Fibroblast of the aortic adventitia (primary cell): ENCODE measurements around the gene ADAMTSL1. TPM values are rescaled to one million over a fixed set of nuclear protein-coding genes. Genes with fewer than 3 reads are reported as not detected.

Experiments
- DNase-seq: peaks from one replicate; pipeline ENCODE4 v3.0.0-alpha.2; 2010; ENCODE audit warnings: low read depth
- H3K4me3 ChIP-seq: 2 replicates; pipeline ENCODE4 v1.5.1; 2011; ENCODE audit warnings: low read depth, mild to moderate bottlenecking, control low read depth, low read length, moderate library complexity
- total RNA-seq: library from RNA; depleted of rRNA; stranded (reverse); fragments of >200 nt; gene quantifications from 2 replicates; pipeline ENCODE4 v1.2.3, GENCODE V29; 2012; ENCODE audit warnings: low replicate concordance
- TF ChIP-seq, protein P1 (sequence below): IDR thresholded peaks from 2 replicates; pipeline ENCODE4 v1.5.1; 2011; ENCODE audit warnings: mild to moderate bottlenecking, low read length, control low read depth, inconsistent platforms; ENCODE audit not compliant: insufficient read depth

The ADAMTSL1 gene
- total RNA-seq, 1 donor: 179 TPM

DNA sequence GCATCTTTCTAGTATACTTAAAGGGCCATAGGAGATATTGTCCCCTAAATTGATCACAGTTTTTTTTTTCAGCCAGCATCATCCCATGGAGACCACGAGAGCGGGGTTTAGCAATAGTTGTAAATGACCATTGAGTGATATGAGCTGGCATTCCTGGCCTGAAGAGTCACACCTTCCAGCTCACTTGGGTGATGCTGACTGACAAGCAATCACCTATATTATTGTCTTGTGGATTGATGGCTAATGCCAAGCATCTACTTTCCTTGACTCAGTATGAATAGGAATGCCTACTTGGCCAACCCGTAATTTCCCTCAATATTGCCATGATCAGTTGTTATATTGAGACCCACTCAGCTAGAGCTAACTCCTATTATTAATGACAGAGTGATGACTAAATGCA lies 70.5 kb downstream of the ADAMTSL1 start:
- no peak overlapping the region for H3K4me3 ChIP-seq
- DNase-seq: no peak
- TF ChIP-seq, protein P1, sequence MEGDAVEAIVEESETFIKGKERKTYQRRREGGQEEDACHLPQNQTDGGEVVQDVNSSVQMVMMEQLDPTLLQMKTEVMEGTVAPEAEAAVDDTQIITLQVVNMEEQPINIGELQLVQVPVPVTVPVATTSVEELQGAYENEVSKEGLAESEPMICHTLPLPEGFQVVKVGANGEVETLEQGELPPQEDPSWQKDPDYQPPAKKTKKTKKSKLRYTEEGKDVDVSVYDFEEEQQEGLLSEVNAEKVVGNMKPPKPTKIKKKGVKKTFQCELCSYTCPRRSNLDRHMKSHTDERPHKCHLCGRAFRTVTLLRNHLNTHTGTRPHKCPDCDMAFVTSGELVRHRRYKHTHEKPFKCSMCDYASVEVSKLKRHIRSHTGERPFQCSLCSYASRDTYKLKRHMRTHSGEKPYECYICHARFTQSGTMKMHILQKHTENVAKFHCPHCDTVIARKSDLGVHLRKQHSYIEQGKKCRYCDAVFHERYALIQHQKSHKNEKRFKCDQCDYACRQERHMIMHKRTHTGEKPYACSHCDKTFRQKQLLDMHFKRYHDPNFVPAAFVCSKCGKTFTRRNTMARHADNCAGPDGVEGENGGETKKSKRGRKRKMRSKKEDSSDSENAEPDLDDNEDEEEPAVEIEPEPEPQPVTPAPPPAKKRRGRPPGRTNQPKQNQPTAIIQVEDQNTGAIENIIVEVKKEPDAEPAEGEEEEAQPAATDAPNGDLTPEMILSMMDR: no peak

DNA sequence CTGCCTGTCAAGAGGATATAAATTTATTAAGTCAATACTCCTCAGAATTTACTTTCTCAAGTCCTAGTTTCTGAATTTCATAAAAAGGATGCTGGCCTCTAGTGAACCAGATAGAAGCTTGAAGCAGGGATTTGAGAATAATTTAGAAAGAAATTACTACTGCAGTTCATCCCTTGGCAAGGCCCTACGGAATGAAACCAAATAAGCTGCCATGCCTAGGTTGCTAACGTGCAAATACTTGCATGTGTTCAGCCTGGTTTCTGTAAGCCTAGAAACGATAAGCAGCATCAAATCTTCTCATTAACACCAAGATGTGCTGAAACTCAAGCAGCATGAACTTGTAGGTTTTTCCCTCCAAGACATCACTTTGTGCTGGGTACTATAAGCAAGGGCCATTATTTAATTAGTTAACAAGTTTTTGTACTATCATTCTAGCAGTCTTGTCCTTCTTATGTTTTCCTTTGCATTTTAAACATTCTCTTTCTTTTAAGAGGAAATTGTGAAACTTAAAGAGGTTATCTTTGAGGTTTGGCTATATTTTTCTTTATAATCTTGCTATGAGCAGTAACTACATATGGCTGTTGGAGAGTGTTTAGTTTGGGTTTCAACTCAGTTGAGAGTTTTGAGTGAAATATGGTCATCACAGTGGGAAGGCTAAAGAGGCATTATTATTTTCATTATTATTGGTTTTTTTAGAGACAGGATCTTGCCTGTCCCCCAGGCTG lies 71.8 kb downstream of the ADAMTSL1 start:
- DNase-seq: no peak
- TF ChIP-seq, protein P1: no peak
- no peak overlapping the region for H3K4me3 ChIP-seq

DNA sequence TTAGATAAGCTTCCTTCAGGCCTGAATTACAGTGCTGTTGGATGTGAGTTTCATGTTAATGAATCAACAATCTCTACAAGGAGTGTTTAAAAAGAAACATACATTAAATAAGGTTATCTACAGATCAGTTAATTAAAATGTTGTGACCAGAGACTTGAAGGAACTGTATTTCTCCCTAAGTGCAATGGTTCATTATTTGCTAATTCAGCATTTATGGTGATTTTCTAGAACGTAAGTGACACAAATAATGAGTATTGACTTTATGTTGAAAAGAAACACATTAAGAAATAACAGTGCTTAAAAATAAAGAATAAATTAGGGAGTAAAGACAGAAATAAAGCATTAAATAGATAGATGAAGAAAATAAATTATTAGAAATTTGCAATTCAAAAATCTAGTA lies 74.5 kb downstream of the ADAMTSL1 start:
- H3K4me3 ChIP-seq: no peak overlapping the region
- TF ChIP-seq, protein P1: no peak
- no peak for DNase-seq

DNA sequence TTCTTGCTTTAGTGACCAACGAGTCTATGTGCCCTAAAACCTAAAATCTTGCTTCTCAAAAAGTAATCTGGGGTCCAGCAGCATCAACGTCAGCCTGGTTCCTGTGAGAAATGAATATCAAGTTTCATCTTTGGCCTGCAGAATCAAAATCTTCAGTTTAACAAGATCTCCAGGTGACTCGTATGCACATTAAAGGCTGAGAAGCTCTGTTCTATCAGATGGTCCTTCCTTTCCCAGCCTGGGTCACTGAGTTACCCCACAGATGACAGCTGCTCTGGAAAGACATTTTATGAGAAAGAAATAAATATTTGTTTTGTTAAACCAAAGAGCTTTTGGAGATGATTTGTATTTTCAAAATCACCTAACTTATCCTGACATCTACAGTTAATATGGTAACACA lies 75.8 kb downstream of the ADAMTSL1 start:
- DNase-seq: no peak
- H3K4me3 ChIP-seq: no peak overlapping the region
- TF ChIP-seq, protein P1: no peak

DNA sequence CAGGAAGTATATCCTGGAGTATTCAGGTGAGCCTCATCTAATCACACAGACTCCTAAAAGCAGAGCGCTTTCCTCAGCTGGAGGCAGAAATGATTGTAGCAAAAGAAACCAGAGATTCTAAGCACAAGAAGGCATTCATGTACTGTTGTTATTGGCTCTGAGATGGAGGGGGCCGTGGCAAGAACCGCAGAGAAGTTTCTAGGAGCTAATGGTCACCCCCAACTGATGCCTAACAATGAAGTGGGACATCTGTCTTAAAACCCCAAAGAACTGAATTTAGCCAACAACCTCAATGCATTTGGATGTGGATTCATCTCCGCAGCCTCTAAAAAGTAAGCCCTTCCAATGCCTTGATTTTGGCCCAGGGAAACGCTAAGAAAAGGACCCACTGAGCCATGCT lies 76.3 kb downstream of the ADAMTSL1 start:
- no peak for DNase-seq
- TF ChIP-seq, protein P1: no peak
- no peak overlapping the region for H3K4me3 ChIP-seq

DNA sequence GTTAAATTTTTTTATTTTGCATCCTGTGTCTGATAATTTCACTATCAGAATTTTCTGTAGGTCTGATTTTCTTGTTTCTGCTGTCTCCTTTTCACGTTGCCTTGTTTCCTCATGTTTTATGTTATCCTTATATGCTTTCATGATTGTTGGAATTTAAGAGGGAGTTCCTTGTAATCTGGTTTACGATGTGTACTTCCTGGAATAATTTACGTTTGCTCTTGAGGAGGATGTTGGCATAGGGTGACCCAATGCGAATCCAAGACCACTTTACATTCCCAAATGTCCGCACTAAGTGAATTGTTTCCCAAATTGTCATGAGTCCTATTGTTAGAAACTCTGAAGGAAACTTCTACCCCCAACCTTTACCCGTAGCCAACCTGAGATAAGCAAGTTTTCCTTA lies 80.3 kb downstream of the ADAMTSL1 start:
- TF ChIP-seq, protein P1: no peak
- H3K4me3 ChIP-seq: no peak overlapping the region
- DNase-seq: no peak
